ENCODE results near the gene ASXL1. TPM values are rescaled to one million over a fixed set of nuclear protein-coding genes. Genes with fewer than 3 reads are reported as not detected.
"Not testable (repeated sequence)": the region's sequence is repeated elsewhere in the genome, so short reads cannot be mapped to it uniquely, and the experiment has no call there.

Gene ASXL1
- total and polyA plus RNA-seq, 2 donors from 2014 or later, result 16.2 to 71.1 TPM

- FAIRE-seq (no peak), DNase-seq (no peak)
- no peak overlapping the region for H3K9ac ChIP-seq (ENCODE audit: low read length in 3 of 3)
- TF ChIP-seq CTCF (IDR thresholded peaks at IDR 0.05; ENCODE audit: borderline replicate concordance, extremely low read depth, insufficient read depth), result no peak
- intact Hi-C loops (cut with DNase I), result no loop called here
- no peak overlapping the region for H3K27ac ChIP-seq (ENCODE audit: low read depth in 2 of 2, low read length in 2 of 2)
- no peak overlapping the region for H3K4me3 ChIP-seq (ENCODE audit: low read length in 3 of 3)
- peaks cover 0 to 2% (median 0%) of the 10 kb centered on the region in 3 donors for H3K36me3 ChIP-seq (ENCODE audit: control insufficient read depth in 2 of 3, insufficient read depth in 3 of 3, low read length in 3 of 3)
- H3K4me1 ChIP-seq (ENCODE audit: control insufficient read depth in 2 of 3, insufficient read depth in 2 of 3, low read depth in 1 of 3, low read length in 3 of 3), result peaks cover 0 to 8% (median 4%) of the 10 kb centered on the region in 3 donors
- no peaks in the 10 kb centered on the region for H3K9me3 ChIP-seq (ENCODE audit: control insufficient read depth in 2 of 3, insufficient read depth in 1 of 3, low read length in 3 of 3)
- no peaks in the 10 kb centered on the region for H3K27me3 ChIP-seq (ENCODE audit: control insufficient read depth, insufficient read depth, low read length)
Measured at GRCh38 chr20:32380745-32381144, 22.6 kb downstream of the ASXL1 start.

- intact Hi-C loops (cut with DNase I), result no loop called here
Measured at GRCh38 chr20:32382102-32382950, 24.2 kb downstream of the ASXL1 start.

GRCh38 chr20:32383441-32383840 is 25.3 kb downstream of the ASXL1 start:
- H3K9ac ChIP-seq (ENCODE audit: low read length in 3 of 3); intact Hi-C loops (cut with DNase I); H3K9me3 ChIP-seq (ENCODE audit: control insufficient read depth in 2 of 3, insufficient read depth in 1 of 3, low read length in 3 of 3); H3K4me3 ChIP-seq (ENCODE audit: low read length in 3 of 3); H3K36me3 ChIP-seq (ENCODE audit: control insufficient read depth in 2 of 3, insufficient read depth in 3 of 3, low read length in 3 of 3); H3K4me1 ChIP-seq (ENCODE audit: control insufficient read depth in 2 of 3, insufficient read depth in 2 of 3, low read depth in 1 of 3, low read length in 3 of 3); H3K27me3 ChIP-seq (ENCODE audit: control insufficient read depth, insufficient read depth, low read length); FAIRE-seq; H3K27ac ChIP-seq (ENCODE audit: low read depth in 2 of 2, low read length in 2 of 2); DNase-seq: not testable (repeated sequence)

More at GRCh38 chr20:32382102-32382950, 24.2 kb downstream of the ASXL1 start:
- TF ChIP-seq CTCF (IDR thresholded peaks at IDR 0.05; ENCODE audit: borderline replicate concordance, extremely low read depth, insufficient read depth), result no peak
- H3K4me3 ChIP-seq (ENCODE audit: low read length in 3 of 3), result no peak overlapping the region
- peaks cover 0 to 8% (median 4%) of the 10 kb centered on the region in 3 donors for H3K4me1 ChIP-seq (ENCODE audit: control insufficient read depth in 2 of 3, insufficient read depth in 2 of 3, low read depth in 1 of 3, low read length in 3 of 3)
- peaks cover 0 to 2% (median 0%) of the 10 kb centered on the region in 3 donors for H3K36me3 ChIP-seq (ENCODE audit: control insufficient read depth in 2 of 3, insufficient read depth in 3 of 3, low read length in 3 of 3)
- H3K9ac ChIP-seq (ENCODE audit: low read length in 3 of 3), result no peak overlapping the region
- no peak overlapping the region for H3K27ac ChIP-seq (ENCODE audit: low read depth in 2 of 2, low read length in 2 of 2)
- no peaks in the 10 kb centered on the region for H3K9me3 ChIP-seq (ENCODE audit: control insufficient read depth in 2 of 3, insufficient read depth in 1 of 3, low read length in 3 of 3)
- FAIRE-seq (no peak), DNase-seq (no peak)
- no peaks in the 10 kb centered on the region for H3K27me3 ChIP-seq (ENCODE audit: control insufficient read depth, insufficient read depth, low read length)

GRCh38 chr20:32385541-32385940 is 27.4 kb downstream of the ASXL1 start:
- no peak for FAIRE-seq
- H3K9ac ChIP-seq (ENCODE audit: low read length in 3 of 3), result no peak overlapping the region
- TF ChIP-seq CTCF (IDR thresholded peaks at IDR 0.05; ENCODE audit: borderline replicate concordance, extremely low read depth, insufficient read depth), result no peak

More at GRCh38 chr20:32385541-32385940, 27.4 kb downstream of the ASXL1 start:
- intact Hi-C loops (cut with DNase I), result no loop called here
- Histone ChIP-seq H3K4me1 (ENCODE audit: control insufficient read depth in 2 of 3, insufficient read depth in 2 of 3, low read depth in 1 of 3, low read length in 3 of 3) (peaks cover 0 to 8% (median 4%) of the 10 kb centered on the region in 3 donors), H3K4me3 (ENCODE audit: low read length in 3 of 3) (no peak overlapping the region), H3K27ac (ENCODE audit: low read depth in 2 of 2, low read length in 2 of 2) (no peak overlapping the region), H3K36me3 (ENCODE audit: control insufficient read depth in 2 of 3, insufficient read depth in 3 of 3, low read length in 3 of 3) (peaks cover 0 to under 1% (median 0%) of the 10 kb centered on the region in 3 donors), H3K9me3 (ENCODE audit: control insufficient read depth in 2 of 3, insufficient read depth in 1 of 3, low read length in 3 of 3) (no peaks in the 10 kb centered on the region), H3K27me3 (ENCODE audit: control insufficient read depth, insufficient read depth, low read length) (no peaks in the 10 kb centered on the region)
- DNase-seq, result no peak
